ENCODE measurements around the gene RAB11FIP3.

RAB11FIP3 gene

GRCh38 chr16:503150-504071 is 78.0 kb downstream of the RAB11FIP3 start:
- no peak for TF ChIP-seq ZBTB7A (IDR thresholded peaks at IDR 0.05; ENCODE audit: low read depth)
- no peak for TF ChIP-seq EGR1 (IDR thresholded peaks at IDR 0.05)
- TF ChIP-seq, protein P1, sequence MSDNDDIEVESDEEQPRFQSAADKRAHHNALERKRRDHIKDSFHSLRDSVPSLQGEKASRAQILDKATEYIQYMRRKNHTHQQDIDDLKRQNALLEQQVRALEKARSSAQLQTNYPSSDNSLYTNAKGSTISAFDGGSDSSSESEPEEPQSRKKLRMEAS (IDR thresholded peaks at IDR 0.05) = no peak
- TF ChIP-seq RAD21 (IDR thresholded peaks at IDR 0.05; ENCODE audit: low read depth) = no peak
- TF ChIP-seq, protein P2, sequence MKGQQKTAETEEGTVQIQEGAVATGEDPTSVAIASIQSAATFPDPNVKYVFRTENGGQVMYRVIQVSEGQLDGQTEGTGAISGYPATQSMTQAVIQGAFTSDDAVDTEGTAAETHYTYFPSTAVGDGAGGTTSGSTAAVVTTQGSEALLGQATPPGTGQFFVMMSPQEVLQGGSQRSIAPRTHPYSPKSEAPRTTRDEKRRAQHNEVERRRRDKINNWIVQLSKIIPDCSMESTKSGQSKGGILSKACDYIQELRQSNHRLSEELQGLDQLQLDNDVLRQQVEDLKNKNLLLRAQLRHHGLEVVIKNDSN (IDR thresholded peaks at IDR 0.05) = no peak
- TF ChIP-seq YY1 (IDR thresholded peaks at IDR 0.05; ENCODE audit: low read depth) = no peak
- no peak for TF ChIP-seq TAF1 (IDR thresholded peaks at IDR 0.05; ENCODE audit: low read depth)
- TF ChIP-seq TEAD4 (IDR thresholded peaks at IDR 0.05) = no peak
- no peak for TF ChIP-seq CEBPB (IDR thresholded peaks at IDR 0.05)
- no peak for TF ChIP-seq FOXM1 (IDR thresholded peaks at IDR 0.05; ENCODE audit: borderline replicate concordance, low read depth)
- TF ChIP-seq, protein P3, sequence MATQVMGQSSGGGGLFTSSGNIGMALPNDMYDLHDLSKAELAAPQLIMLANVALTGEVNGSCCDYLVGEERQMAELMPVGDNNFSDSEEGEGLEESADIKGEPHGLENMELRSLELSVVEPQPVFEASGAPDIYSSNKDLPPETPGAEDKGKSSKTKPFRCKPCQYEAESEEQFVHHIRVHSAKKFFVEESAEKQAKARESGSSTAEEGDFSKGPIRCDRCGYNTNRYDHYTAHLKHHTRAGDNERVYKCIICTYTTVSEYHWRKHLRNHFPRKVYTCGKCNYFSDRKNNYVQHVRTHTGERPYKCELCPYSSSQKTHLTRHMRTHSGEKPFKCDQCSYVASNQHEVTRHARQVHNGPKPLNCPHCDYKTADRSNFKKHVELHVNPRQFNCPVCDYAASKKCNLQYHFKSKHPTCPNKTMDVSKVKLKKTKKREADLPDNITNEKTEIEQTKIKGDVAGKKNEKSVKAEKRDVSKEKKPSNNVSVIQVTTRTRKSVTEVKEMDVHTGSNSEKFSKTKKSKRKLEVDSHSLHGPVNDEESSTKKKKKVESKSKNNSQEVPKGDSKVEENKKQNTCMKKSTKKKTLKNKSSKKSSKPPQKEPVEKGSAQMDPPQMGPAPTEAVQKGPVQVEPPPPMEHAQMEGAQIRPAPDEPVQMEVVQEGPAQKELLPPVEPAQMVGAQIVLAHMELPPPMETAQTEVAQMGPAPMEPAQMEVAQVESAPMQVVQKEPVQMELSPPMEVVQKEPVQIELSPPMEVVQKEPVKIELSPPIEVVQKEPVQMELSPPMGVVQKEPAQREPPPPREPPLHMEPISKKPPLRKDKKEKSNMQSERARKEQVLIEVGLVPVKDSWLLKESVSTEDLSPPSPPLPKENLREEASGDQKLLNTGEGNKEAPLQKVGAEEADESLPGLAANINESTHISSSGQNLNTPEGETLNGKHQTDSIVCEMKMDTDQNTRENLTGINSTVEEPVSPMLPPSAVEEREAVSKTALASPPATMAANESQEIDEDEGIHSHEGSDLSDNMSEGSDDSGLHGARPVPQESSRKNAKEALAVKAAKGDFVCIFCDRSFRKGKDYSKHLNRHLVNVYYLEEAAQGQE (IDR thresholded peaks at IDR 0.05; ENCODE audit: low read depth) = no peak
- no peak for TF ChIP-seq CREB1 (IDR thresholded peaks at IDR 0.05; ENCODE audit: low read depth)
- no peak for TF ChIP-seq NFIC (IDR thresholded peaks at IDR 0.05)
- no peak for TF ChIP-seq EP300 (IDR thresholded peaks at IDR 0.05; ENCODE audit: borderline replicate concordance)
- TF ChIP-seq TCF12 (IDR thresholded peaks at IDR 0.05; ENCODE audit: low read depth) = no peak

DNA sequence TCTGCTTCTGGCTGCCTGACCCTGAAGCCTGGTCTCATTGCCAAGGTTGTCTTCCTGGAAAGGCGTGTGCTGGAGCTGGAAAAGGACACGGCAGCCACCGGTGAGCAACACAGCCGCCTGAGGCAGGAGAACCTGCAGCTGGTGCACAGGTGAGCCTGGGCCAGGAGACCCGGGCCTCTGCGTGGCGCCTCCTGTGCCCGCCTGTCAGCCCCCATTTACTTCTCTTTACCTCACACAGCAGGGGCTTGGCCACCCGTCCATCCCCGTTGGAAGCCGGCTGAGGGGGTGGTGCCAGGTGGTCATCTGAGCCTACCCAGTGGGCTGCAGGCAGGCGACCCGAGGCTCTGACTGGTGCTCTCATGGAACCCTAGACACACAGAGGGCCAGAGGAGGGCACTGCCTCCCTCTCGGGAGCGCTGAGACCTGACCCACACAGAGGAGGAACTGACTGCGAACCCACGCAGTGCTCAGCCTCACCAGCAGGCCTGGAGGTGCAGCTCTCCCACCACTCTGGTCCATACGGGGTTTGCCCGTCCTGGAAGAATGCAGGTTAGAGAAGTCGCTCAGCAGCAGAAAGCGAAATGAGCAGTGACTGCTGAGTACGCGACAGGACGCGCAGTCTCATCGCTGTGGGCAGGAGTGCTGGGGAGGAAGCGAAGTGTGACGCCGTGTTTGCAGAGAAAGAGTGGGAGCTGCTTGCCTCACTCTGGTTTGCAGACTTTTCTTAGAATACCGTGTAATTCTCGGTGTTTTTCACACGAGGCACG is 80.2 kb downstream of the RAB11FIP3 start:
- no peak for TF ChIP-seq TCF12 (IDR thresholded peaks at IDR 0.05; ENCODE audit: low read depth)
- TF ChIP-seq CEBPB (IDR thresholded peaks at IDR 0.05) = no peak
- TF ChIP-seq, protein P3 (IDR thresholded peaks at IDR 0.05; ENCODE audit: low read depth) = no peak
- no peak for TF ChIP-seq TAF1 (IDR thresholded peaks at IDR 0.05; ENCODE audit: low read depth)
- no peak for TF ChIP-seq TEAD4 (IDR thresholded peaks at IDR 0.05)
- TF ChIP-seq, protein P1 (IDR thresholded peaks at IDR 0.05) = no peak
- TF ChIP-seq ZBTB7A (IDR thresholded peaks at IDR 0.05; ENCODE audit: low read depth) = no peak
- TF ChIP-seq EGR1 (IDR thresholded peaks at IDR 0.05) = no peak
- TF ChIP-seq CREB1 (IDR thresholded peaks at IDR 0.05; ENCODE audit: low read depth) = no peak

- TF ChIP-seq TCF12 (IDR thresholded peaks at IDR 0.05; ENCODE audit: low read depth) (no peak), NFIC (IDR thresholded peaks at IDR 0.05) (no peak), TAF1 (IDR thresholded peaks at IDR 0.05; ENCODE audit: low read depth) (no peak), RAD21 (IDR thresholded peaks at IDR 0.05; ENCODE audit: low read depth) (no peak), CEBPB (IDR thresholded peaks at IDR 0.05) (no peak), ZBTB7A (IDR thresholded peaks at IDR 0.05; ENCODE audit: low read depth) (no peak), EGR1 (IDR thresholded peaks at IDR 0.05) (no peak), TEAD4 (IDR thresholded peaks at IDR 0.05) (no peak), EP300 (IDR thresholded peaks at IDR 0.05; ENCODE audit: borderline replicate concordance) (no peak), FOXM1 (IDR thresholded peaks at IDR 0.05; ENCODE audit: borderline replicate concordance, low read depth) (no peak), YY1 (IDR thresholded peaks at IDR 0.05; ENCODE audit: low read depth) (no peak), CREB1 (IDR thresholded peaks at IDR 0.05; ENCODE audit: low read depth) (no peak)
- TF ChIP-seq, protein P3 (IDR thresholded peaks at IDR 0.05; ENCODE audit: low read depth) = no peak
- TF ChIP-seq, protein P1 (IDR thresholded peaks at IDR 0.05) = no peak
- TF ChIP-seq, protein P2 (IDR thresholded peaks at IDR 0.05) = no peak
Measured at GRCh38 chr16:506246-506546, 80.7 kb downstream of the RAB11FIP3 start.
